Liver (tissue), 3 donors: Measurements from ENCODE around the gene GABRE.

Experiments
- CTCF ChIP-seq: fragments of 150-350 bp; IDR thresholded peaks from 2 replicates; pipeline ENCODE4 v1.5.1; 2017; ENCODE audit warnings: improper control_type of control experiment, low read depth, low read length; ENCODE audit not compliant: missing input control
- GABPA ChIP-seq, 2 donors: IDR thresholded peaks in 1 of 2; conservative IDR thresholded peaks in 1 of 2; 2 replicates each; pipeline ENCODE4 v1.6.1; 2016; ENCODE audit warnings: antibody characterized with exemption in 2 of 2, mild to moderate bottlenecking in 1 of 2, moderate library complexity in 1 of 2
- TAF1 ChIP-seq: conservative IDR thresholded peaks from 2 replicates; pipeline ENCODE4 v1.6.1; 2016; ENCODE audit warnings: antibody characterized with exemption, mild to moderate bottlenecking
- TF ChIP-seq, protein P1 (sequence below): IDR thresholded peaks from 2 replicates; pipeline ENCODE4 v1.6.1; 2016; ENCODE audit warnings: antibody characterized with exemption, mild to moderate bottlenecking
- donor health status: healthy.
- donor health status: healthy.

GRCh38 chrX:151984328-151984727 is 9.9 kb upstream of the GABRE start:
- TF ChIP-seq CTCF (no peak), GABPA (IDR thresholded peaks at IDR 0.05 in 1 of 2, conservative IDR thresholded peaks at IDR 0.05 in 1 of 2) (no peak), TAF1 (no peak)
- TF ChIP-seq, protein P1, sequence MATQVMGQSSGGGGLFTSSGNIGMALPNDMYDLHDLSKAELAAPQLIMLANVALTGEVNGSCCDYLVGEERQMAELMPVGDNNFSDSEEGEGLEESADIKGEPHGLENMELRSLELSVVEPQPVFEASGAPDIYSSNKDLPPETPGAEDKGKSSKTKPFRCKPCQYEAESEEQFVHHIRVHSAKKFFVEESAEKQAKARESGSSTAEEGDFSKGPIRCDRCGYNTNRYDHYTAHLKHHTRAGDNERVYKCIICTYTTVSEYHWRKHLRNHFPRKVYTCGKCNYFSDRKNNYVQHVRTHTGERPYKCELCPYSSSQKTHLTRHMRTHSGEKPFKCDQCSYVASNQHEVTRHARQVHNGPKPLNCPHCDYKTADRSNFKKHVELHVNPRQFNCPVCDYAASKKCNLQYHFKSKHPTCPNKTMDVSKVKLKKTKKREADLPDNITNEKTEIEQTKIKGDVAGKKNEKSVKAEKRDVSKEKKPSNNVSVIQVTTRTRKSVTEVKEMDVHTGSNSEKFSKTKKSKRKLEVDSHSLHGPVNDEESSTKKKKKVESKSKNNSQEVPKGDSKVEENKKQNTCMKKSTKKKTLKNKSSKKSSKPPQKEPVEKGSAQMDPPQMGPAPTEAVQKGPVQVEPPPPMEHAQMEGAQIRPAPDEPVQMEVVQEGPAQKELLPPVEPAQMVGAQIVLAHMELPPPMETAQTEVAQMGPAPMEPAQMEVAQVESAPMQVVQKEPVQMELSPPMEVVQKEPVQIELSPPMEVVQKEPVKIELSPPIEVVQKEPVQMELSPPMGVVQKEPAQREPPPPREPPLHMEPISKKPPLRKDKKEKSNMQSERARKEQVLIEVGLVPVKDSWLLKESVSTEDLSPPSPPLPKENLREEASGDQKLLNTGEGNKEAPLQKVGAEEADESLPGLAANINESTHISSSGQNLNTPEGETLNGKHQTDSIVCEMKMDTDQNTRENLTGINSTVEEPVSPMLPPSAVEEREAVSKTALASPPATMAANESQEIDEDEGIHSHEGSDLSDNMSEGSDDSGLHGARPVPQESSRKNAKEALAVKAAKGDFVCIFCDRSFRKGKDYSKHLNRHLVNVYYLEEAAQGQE = no peak
